Vagina (tissue), 2 donors: ENCODE results near the gene MPP4.

Experiments used
- POLR2A ChIP-seq, 2 donors: fragments of 450-650 bp; IDR thresholded peaks; one replicate each; pipeline ENCODE4 v1.6.1; 2017; ENCODE audit warnings: antibody characterized with exemption in 2 of 2, mild to moderate bottlenecking in 2 of 2, moderate library complexity in 2 of 2
- POLR2AphosphoS5 ChIP-seq, 2 donors: sonication (generic); formaldehyde crosslinking; IDR thresholded peaks; one replicate each; pipeline ENCODE4 v1.9.0; 2017; ENCODE audit warnings: antibody characterized with exemption in 2 of 2, mild to moderate bottlenecking in 2 of 2, low read depth in 1 of 2; ENCODE audit not compliant: insufficient read depth in 1 of 2
- TF ChIP-seq, protein P1 (sequence below), 3 experiments: fragments of 450-650 bp in 2 of 3; fragments of 200-600 bp in 1 of 3; sonication (generic) in 1 of 3; IDR thresholded peaks; one replicate each; pipeline ENCODE4 v1.5.1; 2017 to 2019; ENCODE audit warnings: antibody characterized with exemption in 3 of 3, mild to moderate bottlenecking in 2 of 3, moderate library complexity in 2 of 3

DNA sequence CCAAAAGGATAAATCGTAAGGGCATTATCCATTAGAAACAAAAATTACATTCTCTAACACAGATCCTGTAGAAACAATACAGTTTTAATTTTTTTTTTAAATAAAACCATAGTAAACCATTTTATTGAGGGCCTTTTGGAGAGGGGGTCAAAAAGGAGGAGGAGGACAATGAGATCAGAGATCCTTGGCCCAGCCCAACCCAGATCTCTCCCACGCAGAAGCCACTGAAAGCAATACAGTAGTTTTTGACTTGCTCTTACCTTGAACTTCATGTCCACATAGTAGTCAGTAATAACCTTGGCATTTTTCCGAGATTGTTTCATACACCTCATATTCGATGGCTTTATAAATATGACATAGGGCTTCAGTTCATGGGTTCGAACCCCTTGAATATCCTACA is 51.0 kb downstream of the MPP4 start:
- TF ChIP-seq, protein P1, sequence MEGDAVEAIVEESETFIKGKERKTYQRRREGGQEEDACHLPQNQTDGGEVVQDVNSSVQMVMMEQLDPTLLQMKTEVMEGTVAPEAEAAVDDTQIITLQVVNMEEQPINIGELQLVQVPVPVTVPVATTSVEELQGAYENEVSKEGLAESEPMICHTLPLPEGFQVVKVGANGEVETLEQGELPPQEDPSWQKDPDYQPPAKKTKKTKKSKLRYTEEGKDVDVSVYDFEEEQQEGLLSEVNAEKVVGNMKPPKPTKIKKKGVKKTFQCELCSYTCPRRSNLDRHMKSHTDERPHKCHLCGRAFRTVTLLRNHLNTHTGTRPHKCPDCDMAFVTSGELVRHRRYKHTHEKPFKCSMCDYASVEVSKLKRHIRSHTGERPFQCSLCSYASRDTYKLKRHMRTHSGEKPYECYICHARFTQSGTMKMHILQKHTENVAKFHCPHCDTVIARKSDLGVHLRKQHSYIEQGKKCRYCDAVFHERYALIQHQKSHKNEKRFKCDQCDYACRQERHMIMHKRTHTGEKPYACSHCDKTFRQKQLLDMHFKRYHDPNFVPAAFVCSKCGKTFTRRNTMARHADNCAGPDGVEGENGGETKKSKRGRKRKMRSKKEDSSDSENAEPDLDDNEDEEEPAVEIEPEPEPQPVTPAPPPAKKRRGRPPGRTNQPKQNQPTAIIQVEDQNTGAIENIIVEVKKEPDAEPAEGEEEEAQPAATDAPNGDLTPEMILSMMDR (IDR thresholded peaks at IDR 0.05) = no peak
- TF ChIP-seq POLR2AphosphoS5 (IDR thresholded peaks at IDR 0.05; ENCODE audit: insufficient read depth in 1 of 2, low read depth in 1 of 2) = no peak
- no peak for TF ChIP-seq POLR2A (IDR thresholded peaks at IDR 0.05)
